Measurements from ENCODE around the gene CCDC13. TPM values are rescaled to one million over a fixed set of nuclear protein-coding genes. Genes with fewer than 3 reads are reported as not detected.

The CCDC13 gene
- total and polyA plus RNA-seq, 4 donors = 0.42 to 2.3 (median 1.0) TPM

- 92% methylated on average over 3 of the region's 3 CpGs for WGBS
- no peaks in the 10 kb centered on the region for H3K36me3 ChIP-seq (ENCODE audit: control insufficient read depth in 4 of 4, insufficient read depth in 3 of 4, low read depth in 1 of 4, low read length in 3 of 4)
- H3K4me3 ChIP-seq (ENCODE audit: low read depth in 1 of 3, low read length in 3 of 3) = no peak overlapping the region
- no peaks in the 10 kb centered on the region for H3K27me3 ChIP-seq (ENCODE audit: control insufficient read depth in 4 of 4, insufficient read depth in 4 of 4, low read length in 3 of 4)
- H3K27ac ChIP-seq (ENCODE audit: low read depth in 1 of 2, low read length in 2 of 2) = no peak overlapping the region
- H3K4me1 ChIP-seq (ENCODE audit: control insufficient read depth in 4 of 4, insufficient read depth in 4 of 4, low read length in 3 of 4) = peaks cover 0 to 10% (median 6%) of the 10 kb centered on the region in 4 donors
- DNase-seq (ENCODE audit: low spot score) = no peak
- TF ChIP-seq MAX (IDR thresholded peaks at IDR 0.05) (no peak), RXRA (IDR thresholded peaks at IDR 0.05) (no peak), RAD21 (IDR thresholded peaks at IDR 0.05) (no peak)
- no peaks in the 10 kb centered on the region for H3K9me3 ChIP-seq (ENCODE audit: control insufficient read depth in 4 of 4, low read length in 3 of 4)
- no peak overlapping the region for H3K9ac ChIP-seq (ENCODE audit: low read depth in 1 of 2, low read length in 2 of 2)
Measured at GRCh38 chr3:42745291-42745745, 27.7 kb downstream of the CCDC13 start.

- H3K9me3 ChIP-seq (ENCODE audit: control insufficient read depth in 4 of 4, low read length in 3 of 4) = no peaks in the 10 kb centered on the region
- no peak for DNase-seq (ENCODE audit: low spot score)
- H3K36me3 ChIP-seq (ENCODE audit: control insufficient read depth in 4 of 4, insufficient read depth in 3 of 4, low read depth in 1 of 4, low read length in 3 of 4) = no peaks in the 10 kb centered on the region
- no peak overlapping the region for H3K27ac ChIP-seq (ENCODE audit: low read depth in 1 of 2, low read length in 2 of 2)
- 94% methylated on average over 7 of the region's 7 CpGs for WGBS
- H3K4me3 ChIP-seq (ENCODE audit: low read depth in 1 of 3, low read length in 3 of 3) = no peak overlapping the region
- TF ChIP-seq RXRA (IDR thresholded peaks at IDR 0.05) (no peak), MAX (IDR thresholded peaks at IDR 0.05) (no peak), FOXA2 (IDR thresholded peaks at IDR 0.05) (no peak), ZBTB33 (IDR thresholded peaks at IDR 0.05) (no peak), GABPA (IDR thresholded peaks at IDR 0.05 in 1 of 2, conservative IDR thresholded peaks at IDR 0.05 in 1 of 2) (no peak), CTCF (IDR thresholded peaks at IDR 0.05; ENCODE audit: low read depth, low read length, missing input control) (no peak), YY1 (IDR thresholded peaks at IDR 0.05) (no peak), SP1 (IDR thresholded peaks at IDR 0.05) (no peak), JUND (IDR thresholded peaks at IDR 0.05) (no peak), TAF1 (conservative IDR thresholded peaks at IDR 0.05) (no peak), FOXA1 (IDR thresholded peaks at IDR 0.05) (no peak), REST (IDR thresholded peaks at IDR 0.05) (no peak), RAD21 (IDR thresholded peaks at IDR 0.05) (no peak), HNF4G (IDR thresholded peaks at IDR 0.05) (no peak), HNF4A (conservative IDR thresholded peaks at IDR 0.05) (no peak), ATF3 (IDR thresholded peaks at IDR 0.05) (no peak), NR2F2 (IDR thresholded peaks at IDR 0.05) (no peak), EGR1 (IDR thresholded peaks at IDR 0.05; ENCODE audit: low read depth in 2 of 2) (no peak)
- H3K27me3 ChIP-seq (ENCODE audit: control insufficient read depth in 4 of 4, insufficient read depth in 4 of 4, low read length in 3 of 4) = no peaks in the 10 kb centered on the region
- H3K9ac ChIP-seq (ENCODE audit: low read depth in 1 of 2, low read length in 2 of 2) = no peak overlapping the region
- peaks cover 0 to 10% (median 6%) of the 10 kb centered on the region in 4 donors for H3K4me1 ChIP-seq (ENCODE audit: control insufficient read depth in 4 of 4, insufficient read depth in 4 of 4, low read length in 3 of 4)
Measured at GRCh38 chr3:42743204-42743995, 29.7 kb downstream of the CCDC13 start.

Measured in liver (tissue), 9 donors.